SK-N-DZ (cell line): Measurements from ENCODE around the gene RAPGEF4.

Experiments used
- DNase-seq: peaks from one replicate; pipeline ENCODE4 v3.0.0-alpha.2; 2015; ENCODE audit warnings: low spot score

Gene RAPGEF4

DNA sequence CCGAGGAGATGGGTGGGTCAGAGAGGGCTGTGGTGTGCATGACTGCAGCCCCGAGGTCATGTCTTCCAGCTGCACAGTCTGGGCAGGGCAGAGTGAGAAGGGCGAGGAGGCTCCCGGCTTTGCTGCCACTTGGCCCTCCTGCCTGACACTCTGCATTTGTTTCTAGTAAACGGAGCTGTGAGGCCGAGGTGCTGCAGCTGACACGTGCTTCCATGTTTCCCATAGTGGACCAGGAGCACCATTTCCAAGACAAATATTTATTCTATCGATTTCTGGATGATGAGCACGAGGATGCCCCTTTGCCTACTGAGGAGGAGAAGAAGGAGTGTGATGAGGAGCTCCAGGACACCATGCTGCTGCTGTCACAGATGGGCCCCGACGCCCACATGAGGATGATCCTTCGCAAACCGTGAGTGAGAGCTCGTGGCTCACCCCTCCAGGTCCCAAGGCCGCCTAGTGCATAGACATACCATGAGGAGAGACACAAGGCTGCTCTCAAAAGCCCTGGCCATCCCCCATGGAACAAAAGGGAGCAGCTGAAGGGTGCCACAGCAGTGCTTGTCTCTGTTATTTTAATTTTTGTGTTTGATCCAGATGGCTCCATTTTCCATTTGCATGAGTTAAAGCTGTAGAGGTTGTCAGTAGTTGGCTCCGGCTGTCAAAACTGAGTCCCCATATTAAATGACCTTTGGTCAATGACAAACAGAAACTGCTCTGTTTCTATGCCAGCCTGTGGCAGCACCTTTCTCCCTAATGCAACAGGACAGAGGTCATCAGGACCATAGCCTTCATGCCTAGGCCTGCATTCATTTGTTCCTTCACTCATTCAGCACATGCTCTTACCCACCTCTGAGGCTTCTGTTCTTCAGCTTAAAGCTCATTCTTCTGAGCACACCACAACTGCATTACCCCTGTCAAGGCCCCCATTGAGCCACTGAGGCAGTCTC is 231.7 kb downstream of the RAPGEF4 start:
- DNase-seq, result no peak

DNA sequence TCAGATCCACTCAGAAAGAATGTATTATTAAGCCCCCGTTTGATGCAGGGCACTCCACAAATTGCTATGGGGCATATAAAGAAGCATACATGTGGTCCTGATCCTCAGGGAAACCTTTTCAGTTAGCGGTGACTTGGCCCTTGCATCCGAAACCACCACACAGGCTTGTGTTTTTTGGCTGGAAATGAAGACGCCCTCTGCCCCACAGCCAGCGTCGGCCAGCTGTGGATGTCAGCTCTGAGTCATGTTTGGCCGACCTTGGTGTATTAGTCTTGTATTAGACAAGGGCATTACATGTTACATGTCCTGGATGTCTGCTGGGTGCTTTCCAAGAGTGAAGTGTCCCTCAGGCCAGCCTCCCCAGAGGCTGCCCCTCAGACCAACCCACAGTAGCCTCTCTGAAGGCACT is 232.4 kb downstream of the RAPGEF4 start:
- no peak for DNase-seq

DNA sequence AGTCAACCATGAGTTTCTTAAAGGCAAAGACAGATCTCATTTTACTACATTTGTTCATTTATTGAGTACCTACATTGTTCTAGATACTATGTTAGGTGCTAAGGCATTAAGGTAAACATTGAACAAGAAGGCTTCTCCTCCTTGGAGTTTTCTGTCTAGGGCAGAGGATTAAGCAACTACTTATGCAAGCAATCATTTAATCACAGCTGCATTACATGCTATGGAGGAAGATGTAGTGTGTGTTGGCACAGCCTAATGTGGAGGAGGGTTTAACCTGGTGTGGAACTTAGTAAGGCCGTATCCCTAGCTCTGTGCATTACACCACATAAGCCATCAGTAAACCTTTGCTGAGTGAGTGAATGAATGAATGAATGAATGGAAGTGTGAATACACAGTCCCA is 233.5 kb downstream of the RAPGEF4 start:
- no peak for DNase-seq

GRCh38 chr2:172969609-172970008 is 234.0 kb downstream of the RAPGEF4 start:
- no peak for DNase-seq

GRCh38 chr2:172970660-172971059 is 235.0 kb downstream of the RAPGEF4 start:
- DNase-seq, result no peak

- DNase-seq, result peak; percentile 15
Measured at GRCh38 chr2:172972005-172972619, 236.5 kb downstream of the RAPGEF4 start.

DNA sequence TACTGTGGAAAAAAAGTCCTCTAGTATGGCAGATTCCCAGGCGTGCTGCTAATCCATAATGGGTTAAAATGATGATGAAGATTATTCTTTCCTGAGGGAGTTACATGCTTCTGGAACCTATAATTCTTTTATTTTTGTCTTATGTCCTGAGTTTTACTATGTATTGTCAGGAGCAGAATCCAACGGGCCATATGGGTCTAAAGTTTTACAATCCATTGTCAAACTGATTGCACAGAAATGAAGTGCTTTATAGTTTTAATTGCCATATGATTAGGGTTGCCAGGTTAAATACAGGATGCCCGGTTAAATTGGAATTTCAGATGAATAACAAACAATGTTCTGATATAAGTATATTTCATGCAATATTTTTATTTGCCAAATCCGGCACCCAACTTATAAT is 239.1 kb downstream of the RAPGEF4 start:
- no peak for DNase-seq

GRCh38 chr2:172976116-172976515 is 240.5 kb downstream of the RAPGEF4 start:
- no peak for DNase-seq

- no peak for DNase-seq
Measured at GRCh38 chr2:172976816-172977215, 241.2 kb downstream of the RAPGEF4 start.

DNA sequence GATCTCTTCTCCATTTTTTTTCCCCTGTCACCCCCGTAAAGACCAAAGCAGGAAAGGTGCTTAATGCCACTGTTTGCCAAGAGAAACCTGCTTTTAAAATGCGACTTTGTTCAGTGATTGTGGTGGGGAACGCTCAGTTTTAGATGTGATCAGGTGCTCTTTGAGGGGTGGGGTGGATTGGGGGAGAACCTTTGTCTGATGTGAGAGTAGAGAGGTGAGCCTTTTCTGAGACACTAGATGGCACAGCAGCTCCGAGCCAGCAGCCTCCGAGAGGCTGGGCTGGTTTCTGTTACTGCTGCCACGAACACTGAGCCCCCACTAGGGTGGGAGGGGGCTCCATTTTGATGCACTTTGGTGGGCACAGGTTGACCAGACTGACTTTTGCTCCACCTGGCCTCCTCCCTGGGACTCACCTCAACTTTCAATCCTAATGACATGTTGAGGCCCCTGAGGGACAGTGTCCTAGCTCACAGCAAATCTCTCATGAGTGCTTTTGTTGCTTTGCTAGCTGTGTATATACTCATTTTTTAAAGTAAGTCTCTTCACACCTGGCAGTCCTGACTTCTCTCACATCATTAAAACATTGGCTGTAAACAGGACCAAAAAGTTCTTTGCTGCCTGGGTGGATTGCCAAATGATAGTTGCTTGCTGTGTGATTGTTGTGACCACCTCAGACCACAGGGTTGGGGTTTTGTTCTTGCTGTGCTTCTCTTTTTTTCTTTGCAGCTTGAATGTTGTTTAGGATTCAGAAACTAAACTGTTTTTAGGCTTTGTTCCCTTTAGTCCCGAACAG is 241.8 kb downstream of the RAPGEF4 start:
- DNase-seq, result no peak

DNA sequence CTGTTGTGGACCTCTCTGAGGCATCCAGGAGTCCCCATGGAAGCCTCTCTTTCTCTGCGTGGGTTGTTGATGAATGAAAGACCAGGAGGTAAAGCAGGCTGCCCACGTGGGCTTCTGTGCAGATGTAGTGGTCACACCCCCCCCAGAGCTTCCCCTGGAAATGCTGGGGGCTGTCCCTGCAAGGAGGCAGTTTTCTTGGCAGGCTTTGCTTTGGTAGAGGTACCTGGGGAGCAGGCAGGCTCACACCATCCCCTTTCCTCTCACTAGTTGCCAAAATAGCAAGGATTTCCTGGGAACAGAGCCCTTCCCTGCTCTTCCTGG is 242.4 kb downstream of the RAPGEF4 start:
- no peak for DNase-seq

- no peak for DNase-seq
Measured at GRCh38 chr2:172985139-172985892, 249.7 kb downstream of the RAPGEF4 start.

GRCh38 chr2:172986040-172986439 is 250.4 kb downstream of the RAPGEF4 start:
- no peak for DNase-seq

DNA sequence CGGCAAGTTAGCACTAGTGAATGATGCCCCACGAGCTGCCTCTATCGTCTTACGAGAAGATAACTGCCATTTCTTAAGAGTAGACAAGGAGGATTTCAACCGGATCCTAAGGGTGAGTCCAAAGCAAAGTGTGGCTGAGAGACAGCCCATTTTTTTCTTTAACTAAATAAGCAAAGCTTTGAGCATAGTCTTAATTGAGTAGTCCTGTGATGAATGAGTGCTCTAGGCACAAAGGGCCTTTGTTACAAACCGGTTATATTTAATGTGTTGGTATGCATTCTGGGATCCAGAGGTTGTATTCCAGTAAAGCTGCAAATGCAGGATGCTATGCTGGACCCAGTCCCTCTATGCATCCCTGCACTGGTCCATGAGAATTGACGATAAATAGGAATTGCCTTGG is 253.1 kb downstream of the RAPGEF4 start:
- DNase-seq, result no peak

DNA sequence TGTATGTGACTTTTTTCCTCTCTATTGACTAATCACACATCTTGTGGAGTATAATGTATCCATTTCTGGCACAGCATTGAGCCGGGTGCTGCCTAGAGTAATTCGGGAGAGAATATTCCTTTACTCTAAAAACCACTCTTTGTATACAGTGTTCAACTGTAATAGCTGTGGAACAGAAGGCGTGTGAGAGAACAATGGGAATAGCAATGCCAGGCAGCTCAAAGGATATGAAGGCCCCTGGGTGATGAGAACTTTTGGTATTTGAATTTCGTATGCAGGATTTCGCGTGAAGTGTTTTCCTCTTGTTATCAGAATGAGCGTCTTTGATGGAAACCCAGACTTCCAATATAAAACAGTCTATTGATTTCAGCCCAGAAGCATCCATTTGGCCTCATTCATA is 255.4 kb downstream of the RAPGEF4 start:
- no peak for DNase-seq

DNA sequence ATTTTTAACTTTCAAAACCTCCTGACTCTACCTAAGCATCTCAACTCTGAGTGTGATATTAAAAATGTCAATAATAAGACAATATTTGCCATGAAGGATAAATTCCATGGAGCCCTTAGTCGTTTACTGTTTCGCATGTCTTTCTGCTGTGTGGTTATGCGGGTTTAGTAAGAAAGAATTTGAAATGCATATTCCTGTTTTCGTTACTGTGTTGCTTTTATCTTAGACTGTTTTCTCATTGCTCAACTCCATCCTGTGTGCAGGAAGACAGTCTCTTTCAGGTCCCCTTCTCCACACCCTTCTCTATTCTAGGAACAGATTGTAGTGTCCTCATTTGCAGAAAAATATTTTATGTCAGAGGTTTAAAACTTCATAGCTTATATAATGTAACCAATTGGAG is 257.5 kb downstream of the RAPGEF4 start:
- DNase-seq, result no peak

DNA sequence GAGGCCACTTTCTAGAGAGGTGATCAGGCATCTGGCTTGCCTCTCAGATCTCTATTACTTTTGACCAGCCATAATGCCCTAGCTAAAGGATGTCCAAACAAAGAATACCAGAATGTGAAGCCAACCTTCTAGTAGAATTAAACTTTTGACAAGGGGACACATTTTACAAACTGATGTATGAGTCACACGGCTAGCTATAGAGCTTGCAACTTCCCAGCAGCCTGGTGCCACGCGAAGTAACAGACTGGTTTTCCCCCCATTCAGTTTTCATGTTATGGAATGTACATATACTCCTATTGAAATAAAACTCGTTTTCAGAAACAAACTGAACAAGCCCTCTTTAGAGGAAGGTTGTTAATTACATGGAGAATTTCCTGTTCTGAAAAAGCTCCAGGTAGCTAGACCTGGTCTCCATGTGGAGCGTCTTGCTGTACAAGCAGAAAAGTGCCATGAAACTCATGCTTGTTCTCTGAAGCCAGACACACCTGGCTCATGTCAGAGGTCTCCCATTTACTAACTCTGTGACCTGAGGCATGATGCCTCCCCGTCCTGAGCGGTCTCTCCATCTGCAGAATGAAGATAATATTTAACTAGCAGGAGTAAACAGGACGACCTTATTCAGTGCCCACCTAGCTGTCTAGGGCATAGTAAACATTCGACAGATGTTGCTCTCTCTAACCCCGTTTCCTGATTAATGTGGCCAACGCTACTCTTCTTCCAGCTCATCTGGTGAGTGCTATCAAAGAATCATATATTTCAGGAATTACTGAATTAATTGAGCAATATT is 258.5 kb downstream of the RAPGEF4 start:
- no peak for DNase-seq

GRCh38 chr2:172994864-172995263 is 259.2 kb downstream of the RAPGEF4 start:
- DNase-seq, result no peak

DNA sequence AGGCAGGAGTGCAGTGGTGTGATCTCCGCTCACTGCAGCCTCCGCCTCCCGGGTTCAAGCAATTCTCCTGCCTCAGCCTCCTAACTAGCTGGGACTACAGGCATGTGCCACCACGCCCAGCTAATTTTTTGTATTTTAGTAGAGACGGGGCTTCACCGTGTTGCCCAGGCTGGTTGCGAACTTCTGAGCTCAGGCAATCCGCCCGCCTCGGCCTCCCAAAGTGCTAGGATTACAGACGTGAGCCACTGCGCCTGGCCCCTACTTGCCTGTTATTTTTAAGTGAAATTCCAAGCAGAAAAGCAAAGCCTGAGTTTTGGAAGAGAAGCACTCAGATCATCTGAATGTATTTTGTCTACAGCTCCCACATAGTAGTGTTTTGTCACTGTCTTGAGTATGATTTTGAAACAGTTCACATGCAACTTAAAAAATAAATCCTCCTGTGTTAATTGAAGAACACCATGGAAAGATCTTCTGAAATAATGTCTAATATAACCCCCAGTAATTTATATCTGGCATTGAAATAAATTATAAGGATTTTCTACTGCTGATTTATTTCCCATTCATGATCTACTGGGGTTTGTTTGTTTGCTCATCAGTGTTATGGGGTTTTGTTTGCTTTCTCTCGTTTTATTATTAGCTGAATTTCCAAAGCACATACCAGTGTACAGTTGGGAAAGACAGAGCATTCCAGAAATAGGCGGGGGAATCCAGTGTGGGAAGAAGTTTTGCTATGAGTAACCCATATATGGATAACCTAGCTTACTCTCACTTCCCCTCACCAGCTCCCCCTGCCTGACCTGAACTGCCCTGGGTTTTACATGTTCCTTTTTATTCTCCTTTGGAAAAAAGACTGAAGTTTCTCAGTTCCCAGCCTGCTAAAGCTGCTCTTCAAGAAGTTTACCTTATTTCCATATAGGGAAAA is 259.9 kb downstream of the RAPGEF4 start:
- DNase-seq, result no peak
